H1 (cell line): ENCODE measurements around the gene CDK5R1. TPM values are rescaled to one million over a fixed set of nuclear protein-coding genes. Genes with fewer than 3 reads are reported as not detected.

Experiments
- CTCF ChIA-PET: fragments of 300-600 bp; sonication (Branson Sonifier 250); formaldehyde crosslinking; loops from one replicate; lab custom pipeline; 2021; ENCODE audit not compliant: partially characterized antibody; lab: Charles Lee
- POLR2A ChIA-PET: fragments of 300-600 bp; sonication (Branson Sonifier 250); formaldehyde crosslinking; loops from one replicate; lab custom pipeline; 2021; ENCODE audit warnings: inconsistent platforms; ENCODE audit not compliant: partially characterized antibody; lab: Charles Lee
- DNase-seq, 2 experiments: peaks; one replicate each; pipeline versions ENCODE4 v3.0.0 to v3.0.0-alpha.2; 2010 to 2022; ENCODE audit warnings: low spot score in 2 of 2, low read depth in 1 of 2, mixed read lengths in 1 of 2
- FAIRE-seq: peaks from 2 replicates; lab custom pipeline; 2011; peaks lifted over from hg19 to GRCh38; lab: Jason Lieb, UNC
- H2AFZ ChIP-seq: 2 replicates; pipeline ENCODE4 v1.8.1; 2012; ENCODE audit warnings: low read length, inconsistent platforms
- H2AK5ac ChIP-seq: 2 replicates; pipeline ENCODE4 v1.6.1; 2013; ENCODE audit warnings: low read depth, low read length
- H2BK120ac ChIP-seq: replicated peaks from 2 replicates; pipeline ENCODE3; 2013; ENCODE audit warnings: low read depth, low read length, inconsistent platforms
- H2BK12ac ChIP-seq: 2 replicates; pipeline ENCODE4 v1.6.1; 2013; ENCODE audit warnings: low read depth, low read length
- H2BK15ac ChIP-seq: 2 replicates; pipeline ENCODE4 v1.6.1; 2013; ENCODE audit warnings: low read length
- H2BK20ac ChIP-seq: 2 replicates; pipeline ENCODE4 v1.6.1; 2013; ENCODE audit warnings: low read length
- H2BK5ac ChIP-seq: 2 replicates; pipeline ENCODE4 v1.6.1; 2013; ENCODE audit warnings: low read depth, low read length
- H3K14ac ChIP-seq: 2 replicates; pipeline ENCODE4 v1.6.1; 2013; ENCODE audit warnings: inconsistent platforms; ENCODE audit not compliant: insufficient read length
- H3K18ac ChIP-seq: 2 replicates; pipeline ENCODE4 v1.6.1; 2013; ENCODE audit warnings: low read length; ENCODE audit errors: extremely low read depth
- H3K23ac ChIP-seq: 2 replicates; pipeline ENCODE4 v1.6.1; 2013; ENCODE audit warnings: inconsistent platforms; ENCODE audit not compliant: insufficient read length
- H3K23me2 ChIP-seq: 2 replicates; pipeline ENCODE4 v1.6.1; 2013; ENCODE audit warnings: low read depth, low read length
- H3K27ac ChIP-seq: 2 replicates; pipeline ENCODE4 v1.6.1; 2011; ENCODE audit warnings: low read depth, low read length, inconsistent platforms
- H3K27me3 ChIP-seq, 4 experiments: replicated peaks in 1 of 4; 1 replicate in 1 of 4; 2 replicates in 3 of 4; pipeline versions ENCODE4 v1.6.1 to v1.8.1; 2011 to 2013; ENCODE audit warnings: low read length in 3 of 4, mild to moderate bottlenecking in 3 of 4, inconsistent platforms in 2 of 4, mixed read lengths in 2 of 4, moderate library complexity in 1 of 4; ENCODE audit not compliant: control insufficient read depth in 3 of 4, insufficient read depth in 3 of 4; ENCODE audit errors: extremely low read depth in 1 of 4
- H3K36me3 ChIP-seq, 4 experiments: 2 replicates each; pipeline versions ENCODE4 v1.6.1 to v1.8.1; 2011 to 2013; ENCODE audit warnings: mild to moderate bottlenecking in 4 of 4, low read length in 3 of 4, moderate library complexity in 2 of 4, control low read depth in 1 of 4, inconsistent platforms in 1 of 4; ENCODE audit not compliant: insufficient read depth in 4 of 4, control insufficient read depth in 2 of 4
- H3K4ac ChIP-seq: replicated peaks from 2 replicates; pipeline ENCODE3; 2013; ENCODE audit warnings: low read length, low read depth, mixed read lengths, inconsistent platforms; ENCODE audit not compliant: insufficient read length
- H3K4me1 ChIP-seq, 4 experiments: replicated peaks in 1 of 4; 1 replicate in 1 of 4; 2 replicates in 3 of 4; pipeline versions ENCODE4 v1.6.1 to v1.8.1; 2011 to 2013; ENCODE audit warnings: low read length in 3 of 4, inconsistent platforms in 2 of 4, mixed read lengths in 1 of 4; ENCODE audit not compliant: insufficient read depth in 4 of 4, control insufficient read depth in 3 of 4
- H3K4me2 ChIP-seq, 2 experiments: 2 replicates each; pipeline versions ENCODE4 v1.6.1 to v1.8.1; 2011 to 2013; ENCODE audit warnings: low read depth in 2 of 2, low read length in 2 of 2, control low read depth in 1 of 2, inconsistent platforms in 1 of 2, mild to moderate bottlenecking in 1 of 2; ENCODE audit not compliant: insufficient read depth in 1 of 2
- H3K4me3 ChIP-seq, 4 experiments: fragments of 200-600, 300-600 bp in 1 of 4; sonication (generic), shearing (Covaris generic), sonication (Bioruptor Twin) in 1 of 4; 2 replicates each; pipeline versions ENCODE4 v1.5.1 to v1.8.1; 2011 to 2016; ENCODE audit warnings: low read length in 4 of 4, low read depth in 3 of 4, control low read depth in 2 of 4, inconsistent platforms in 2 of 4, mild to moderate bottlenecking in 2 of 4, mixed read lengths in 1 of 4, moderate library complexity in 1 of 4; ENCODE audit not compliant: insufficient read depth in 2 of 4; ENCODE audit errors: extremely low read depth in 1 of 4
- H3K56ac ChIP-seq: replicated peaks from 2 replicates; pipeline ENCODE3; 2013; ENCODE audit warnings: low read depth, mild to moderate bottlenecking, mixed read lengths, low read length, inconsistent platforms; ENCODE audit not compliant: insufficient read length
- H3K79me1 ChIP-seq: 2 replicates; pipeline ENCODE4 v1.6.1; 2013; ENCODE audit warnings: low read depth, low read length, control low read depth
- H3K79me2 ChIP-seq, 2 experiments: 2 replicates each; pipeline versions ENCODE4 v1.6.1 to v1.8.1; 2012 to 2013; ENCODE audit warnings: low read length in 2 of 2, mild to moderate bottlenecking in 2 of 2, inconsistent platforms in 1 of 2; ENCODE audit not compliant: insufficient read depth in 2 of 2, control insufficient read depth in 1 of 2
- H3K9ac ChIP-seq, 4 experiments: replicated peaks in 1 of 4; 1 replicate in 1 of 4; 2 replicates in 3 of 4; pipeline versions ENCODE4 v1.6.1 to v1.8.1; 2011 to 2013; ENCODE audit warnings: low read depth in 3 of 4, low read length in 3 of 4, control low read depth in 2 of 4, mild to moderate bottlenecking in 2 of 4, moderate library complexity in 2 of 4, inconsistent platforms in 1 of 4; ENCODE audit errors: extremely low read depth in 1 of 4
- H3K9me3 ChIP-seq, 2 experiments: 2 replicates each; pipeline versions ENCODE4 v1.6.1 to v1.8.1; 2012 to 2013; ENCODE audit warnings: mild to moderate bottlenecking in 2 of 2, moderate library complexity in 2 of 2, control low read depth in 1 of 2, inconsistent platforms in 1 of 2, low read depth in 1 of 2, low read length in 1 of 2, mixed read lengths in 1 of 2; ENCODE audit not compliant: insufficient read depth in 2 of 2
- H4K20me1 ChIP-seq, 2 experiments: replicated peaks in 1 of 2; 2 replicates each; pipeline versions ENCODE3 to v1.8.1; 2011 to 2013; ENCODE audit warnings: inconsistent platforms in 2 of 2, low read length in 2 of 2, mild to moderate bottlenecking in 1 of 2; ENCODE audit not compliant: insufficient read depth in 2 of 2, control insufficient read depth in 1 of 2
- H4K5ac ChIP-seq: 2 replicates; pipeline ENCODE4 v1.6.1; 2013; ENCODE audit warnings: low read length, low read depth, mixed read lengths, inconsistent platforms; ENCODE audit not compliant: insufficient read length
- H4K8ac ChIP-seq: 2 replicates; pipeline ENCODE4 v1.8.0; 2013; ENCODE audit warnings: mild to moderate bottlenecking, moderate library complexity, low read length, inconsistent platforms; ENCODE audit not compliant: insufficient read depth; ENCODE audit errors: extremely low read depth
- H4K91ac ChIP-seq: replicated peaks from 2 replicates; pipeline ENCODE3; 2013; ENCODE audit warnings: low read length, mixed read lengths, inconsistent platforms; ENCODE audit not compliant: insufficient read length
- ATF2 ChIP-seq: IDR thresholded peaks from 2 replicates; pipeline ENCODE4 v1.6.1; 2012; ENCODE audit warnings: low read length, inconsistent platforms
- CTCF ChIP-seq, 3 experiments: IDR thresholded peaks; 1 replicate in 2 of 3; 2 replicates in 1 of 3; pipeline versions ENCODE4 v1.5.1 to v1.6.1; 2011; ENCODE audit warnings: low read length in 3 of 3, mild to moderate bottlenecking in 3 of 3, inconsistent platforms in 2 of 3, low read depth in 1 of 3, moderate library complexity in 1 of 3; ENCODE audit not compliant: insufficient read depth in 1 of 3; ENCODE audit errors: control extremely low read depth in 1 of 3
- EP300 ChIP-seq, 2 experiments: IDR thresholded peaks; 1 replicate in 1 of 2; 2 replicates in 1 of 2; pipeline ENCODE4 v1.6.1; 2011 to 2012; ENCODE audit warnings: low read depth in 2 of 2, low read length in 2 of 2, mild to moderate bottlenecking in 2 of 2, borderline replicate concordance in 1 of 2, inconsistent platforms in 1 of 2, moderate library complexity in 1 of 2
- PHF8 ChIP-seq: fragments of 200-600 bp; sonication (generic); conservative IDR thresholded peaks from 2 replicates; pipeline ENCODE4 v1.7.1; 2012; ENCODE audit warnings: low read depth, mild to moderate bottlenecking, inconsistent platforms, low read length, moderate library complexity
- SRF ChIP-seq: IDR thresholded peaks from 2 replicates; pipeline ENCODE4 v1.6.1; 2011; ENCODE audit warnings: mild to moderate bottlenecking, low read depth, low read length, moderate library complexity
- SUZ12 ChIP-seq: fragments of 200-600 bp; sonication (generic); IDR thresholded peaks from 2 replicates; pipeline ENCODE4 v1.6.1; 2012; ENCODE audit warnings: mild to moderate bottlenecking, inconsistent platforms, low read length, moderate library complexity, mixed read lengths
- TEAD4 ChIP-seq: IDR thresholded peaks from 2 replicates; pipeline ENCODE4 v1.6.1; 2012; ENCODE audit warnings: low read depth, low read length, inconsistent platforms, mixed read lengths
- WGBS, 2 experiments: shearing (Covaris generic) in 1 of 2; methylation state at CpG; one replicate each; pipeline versions ENCODE4 v1.1.6 to v1.1.7; 2013 to 2015; ENCODE audit warnings: low lambda C conversion rate in 2 of 2, mixed read lengths in 2 of 2, inconsistent platforms in 1 of 2, low coverage in 1 of 2, missing lambda C conversion rate in 1 of 2; ENCODE audit not compliant: insufficient replicate concordance in 2 of 2, insufficient coverage in 1 of 2, insufficient read length in 1 of 2; ENCODE audit errors: extremely low coverage in 1 of 2, missing lambda C conversion rate in 1 of 2; 5-methylcytosine and 5-hydroxymethylcytosine counted together
- polyA plus RNA-seq, 7 experiments: library from polyadenylated mRNA; depleted of rRNA in 3 of 7; stranded (reverse) in 5 of 7; unstranded in 2 of 7; fragments of >200 nt in 5 of 7; fragments of 200-250 nt in 2 of 7; gene quantifications; 1 replicate in 5 of 7; 2 replicates in 1 of 7; 4 replicates in 1 of 7; pipeline versions ENCODE4 v1.2.1 to v1.2.3, GENCODE V29; 2011 to 2013; ENCODE audit warnings: missing spikeins in 2 of 7, mixed read lengths in 2 of 7
- total RNA-seq: library from RNA; stranded (reverse); fragmentation: NEBNext Ultra II Directional; extraction: Animal tissue kit (Norgen Biotek cat#: 25700); gene quantifications from 2 replicates; pipeline ENCODE4 v1.2.1, GENCODE V29; 2021

CDK5R1 gene
- total and polyA plus RNA-seq, 2 of the 8 experiments (the other 6 are each of a cell fraction or from before 2014, with no cell fraction given), result 2.7 to 9.9 TPM

- POLR2A ChIA-PET, result interaction anchor here (0.8 to 1.7 kb wide), 2 partner anchors 15 to 18 kb away, joined by 3 to 5 read pairs; partner anchors contain the start of gene CDK5R1
- no peak for TF ChIP-seq EP300 (IDR thresholded peaks at IDR 0.05; ENCODE audit: borderline replicate concordance in 1 of 2, low read depth in 2 of 2, low read length in 2 of 2)
- no peak for TF ChIP-seq SUZ12
- no peak for TF ChIP-seq TEAD4
- TF ChIP-seq SRF, result no peak
- TF ChIP-seq PHF8, result no peak
- no peak for TF ChIP-seq CTCF (IDR thresholded peaks at IDR 0.05; ENCODE audit: control extremely low read depth in 1 of 3, insufficient read depth in 1 of 3, low read depth in 1 of 3, low read length in 3 of 3)
- no peak for TF ChIP-seq ATF2
Measured at GRCh38 chr17:32504166-32504990, 17.6 kb downstream of the CDK5R1 start.

More at GRCh38 chr17:32504166-32504990, 17.6 kb downstream of the CDK5R1 start:
- Histone ChIP-seq H4K20me1 (no peaks in the 10 kb centered on the region), H4K8ac (no peak overlapping the region), H4K91ac (no peak overlapping the region), H2BK15ac (0 out of 2 replicates have a peak overlapping the region, but pooled peaks have one; percentile 16), H3K27ac (peak overlapping the region; percentile 30; the same call in 1 of the 2 replicates), H2AK5ac (no peak overlapping the region), H3K56ac (no peak overlapping the region), H2BK20ac (no peak overlapping the region), H3K14ac (no peak overlapping the region), H3K18ac (no peak overlapping the region), H4K5ac (no peak overlapping the region), H3K23me2 (no peaks in the 10 kb centered on the region), H2AFZ (no peak overlapping the region), H2BK120ac (no peak overlapping the region), H3K23ac (no peak overlapping the region), H3K9me3 (no peaks in the 10 kb centered on the region), H3K79me2 (no peaks in the 10 kb centered on the region), H3K4me3 (no peak overlapping the region), H3K36me3 (no peaks in the 10 kb centered on the region), H3K4ac (no peak overlapping the region), H3K27me3 (no peaks in the 10 kb centered on the region), H3K4me2 (no peak overlapping the region), H2BK5ac (no peak overlapping the region), H2BK12ac (no peak overlapping the region), H3K4me1 (peaks cover 0 to 7% (median 1%) of the 10 kb centered on the region in 4 experiments; a peak in 5 of 7 replicates), H3K79me1 (no peaks in the 10 kb centered on the region), H3K9ac (no peak overlapping the region)
- DNase-seq (no peak), FAIRE-seq (no peak)
- CTCF ChIA-PET, result interaction anchor here (1.1 to 1.5 kb wide), 2 partner anchors 155 to 267 kb away, joined by 3 read pairs; no protein-coding TSS in a partner anchor
- 81% methylated on average over 18 of the region's 18 CpGs; no CpG with 5 or more reads in 1 of the 2 experiments for WGBS, 2 experiments
